Suprapubic skin (tissue), 4 donors: Measurements from ENCODE around the gene ABHD18.

ENCODE experiments used
- POLR2A ChIP-seq, 2 donors: fragments of 450-650 bp; IDR thresholded peaks; one replicate each; pipeline ENCODE4 v1.6.1; 2017; ENCODE audit warnings: antibody characterized with exemption in 2 of 2, mild to moderate bottlenecking in 2 of 2, moderate library complexity in 2 of 2
- POLR2AphosphoS5 ChIP-seq, 3 donors: sonication (generic); formaldehyde crosslinking; IDR thresholded peaks; one replicate each; pipeline ENCODE4 v1.6.1; 2017; ENCODE audit warnings: antibody characterized with exemption in 3 of 3
- TF ChIP-seq, protein P1 (sequence below), 2 donors: fragments of 200-600 bp in 1 of 2; fragments of 450-650 bp in 1 of 2; sonication (generic) in 1 of 2; IDR thresholded peaks; one replicate each; pipeline ENCODE4 v1.5.1; 2016 to 2019; ENCODE audit warnings: antibody characterized with exemption in 2 of 2, mild to moderate bottlenecking in 1 of 2, moderate library complexity in 1 of 2

DNA sequence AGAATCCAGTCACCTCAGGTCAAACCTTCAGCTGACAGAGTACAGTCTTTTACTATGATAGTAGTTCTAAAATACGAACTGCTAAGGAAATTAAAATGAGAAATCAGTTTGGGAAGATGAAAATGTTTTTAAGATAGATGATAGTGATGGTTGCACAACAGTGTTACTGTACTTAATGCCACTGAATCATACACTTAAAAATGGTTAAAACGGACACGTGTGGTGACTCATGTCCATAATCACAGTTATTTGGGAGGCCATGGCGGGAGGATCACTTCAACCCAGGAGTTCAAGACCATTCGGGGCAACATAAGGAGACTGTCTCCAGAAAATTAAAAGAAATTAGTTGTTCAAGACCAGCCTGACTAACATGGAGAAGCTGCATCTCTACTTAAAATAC is 41.4 kb downstream of the ABHD18 start:
- TF ChIP-seq, protein P1, sequence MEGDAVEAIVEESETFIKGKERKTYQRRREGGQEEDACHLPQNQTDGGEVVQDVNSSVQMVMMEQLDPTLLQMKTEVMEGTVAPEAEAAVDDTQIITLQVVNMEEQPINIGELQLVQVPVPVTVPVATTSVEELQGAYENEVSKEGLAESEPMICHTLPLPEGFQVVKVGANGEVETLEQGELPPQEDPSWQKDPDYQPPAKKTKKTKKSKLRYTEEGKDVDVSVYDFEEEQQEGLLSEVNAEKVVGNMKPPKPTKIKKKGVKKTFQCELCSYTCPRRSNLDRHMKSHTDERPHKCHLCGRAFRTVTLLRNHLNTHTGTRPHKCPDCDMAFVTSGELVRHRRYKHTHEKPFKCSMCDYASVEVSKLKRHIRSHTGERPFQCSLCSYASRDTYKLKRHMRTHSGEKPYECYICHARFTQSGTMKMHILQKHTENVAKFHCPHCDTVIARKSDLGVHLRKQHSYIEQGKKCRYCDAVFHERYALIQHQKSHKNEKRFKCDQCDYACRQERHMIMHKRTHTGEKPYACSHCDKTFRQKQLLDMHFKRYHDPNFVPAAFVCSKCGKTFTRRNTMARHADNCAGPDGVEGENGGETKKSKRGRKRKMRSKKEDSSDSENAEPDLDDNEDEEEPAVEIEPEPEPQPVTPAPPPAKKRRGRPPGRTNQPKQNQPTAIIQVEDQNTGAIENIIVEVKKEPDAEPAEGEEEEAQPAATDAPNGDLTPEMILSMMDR (IDR thresholded peaks at IDR 0.05) = no peak
- no peak for TF ChIP-seq POLR2AphosphoS5 (IDR thresholded peaks at IDR 0.05)
- TF ChIP-seq POLR2A (IDR thresholded peaks at IDR 0.05) = no peak
